GM12878 (cell line): ENCODE data around the gene REPIN1. TPM values are rescaled to one million over a fixed set of nuclear protein-coding genes. Genes with fewer than 3 reads are reported as not detected.

Experiments used
- CHD2 ChIP-seq: IDR thresholded peaks from 2 replicates; pipeline ENCODE4 v1.6.1; 2011; ENCODE audit warnings: low read depth, low read length, improper control_type of control experiment, borderline replicate concordance
- FOXM1 ChIP-seq: IDR thresholded peaks from 2 replicates; pipeline ENCODE4 v1.6.1; 2012; ENCODE audit warnings: low read depth, mild to moderate bottlenecking, inconsistent platforms, low read length, moderate library complexity
- KLF5 ChIP-seq: fragments of 450-650 bp; IDR thresholded peaks from 2 replicates; pipeline ENCODE4 v1.6.1; 2014; ENCODE audit warnings: mild to moderate bottlenecking; ENCODE audit not compliant: partially characterized antibody
- NFYB ChIP-seq: IDR thresholded peaks from 2 replicates; pipeline ENCODE4 v1.6.1; 2011; ENCODE audit warnings: low read depth, mild to moderate bottlenecking, low read length, improper control_type of control experiment, moderate library complexity; ENCODE audit not compliant: insufficient read depth
- NR2C2 ChIP-seq: IDR thresholded peaks from 2 replicates; pipeline ENCODE4 v1.6.1; 2011; ENCODE audit warnings: borderline replicate concordance, low read depth; ENCODE audit not compliant: control insufficient read depth, insufficient read length
- NR2F1 ChIP-seq: fragments of 450-650 bp; conservative IDR thresholded peaks from 2 replicates; pipeline ENCODE4 v1.6.1; 2017; ENCODE audit warnings: mild to moderate bottlenecking
- PBX3 ChIP-seq: IDR thresholded peaks from 2 replicates; pipeline ENCODE4 v1.6.1; 2011; ENCODE audit warnings: mild to moderate bottlenecking, low read depth, low read length, moderate library complexity; ENCODE audit not compliant: insufficient replicate concordance
- SKIL ChIP-seq: fragments of 450-650 bp; IDR thresholded peaks from 2 replicates; pipeline ENCODE4 v1.6.1; 2017; ENCODE audit warnings: mild to moderate bottlenecking, low read depth, inconsistent platforms; ENCODE audit not compliant: poor library complexity, severe bottlenecking
- SMAD5 ChIP-seq: IDR thresholded peaks from 2 replicates; pipeline ENCODE4 v1.6.1; 2016; ENCODE audit warnings: antibody characterized with exemption, low read depth
- TARDBP ChIP-seq: IDR thresholded peaks from 2 replicates; pipeline ENCODE4 v1.6.1; 2016; ENCODE audit warnings: borderline replicate concordance
- USF1 ChIP-seq: IDR thresholded peaks from 2 replicates; pipeline ENCODE4 v1.6.1; 2011; ENCODE audit warnings: borderline replicate concordance, low read depth, mild to moderate bottlenecking, moderate library complexity, mixed read lengths, low read length; ENCODE audit not compliant: insufficient read depth; ENCODE audit errors: extremely low read length
- YBX1 ChIP-seq: fragments of 450-650 bp; IDR thresholded peaks from 2 replicates; pipeline ENCODE4 v1.6.1; 2016; ENCODE audit warnings: antibody characterized with exemption
- ZNF217 ChIP-seq: fragments of 450-650 bp; IDR thresholded peaks from 2 replicates; pipeline ENCODE4 v1.6.1; 2017; ENCODE audit warnings: antibody characterized with exemption, mild to moderate bottlenecking
- ZNF384 ChIP-seq: IDR thresholded peaks from 2 replicates; pipeline ENCODE4 v1.6.1; 2012; ENCODE audit warnings: low read depth, mild to moderate bottlenecking, low read length, improper control_type of control experiment, borderline replicate concordance
- ZNF592 ChIP-seq: fragments of 450-650 bp; IDR thresholded peaks from 2 replicates; pipeline ENCODE4 v1.6.1; 2017; ENCODE audit warnings: mild to moderate bottlenecking, moderate library complexity
- polyA plus RNA-seq, 11 experiments: library from polyadenylated mRNA; depleted of rRNA in 4 of 11; unstranded in 6 of 11; stranded (reverse) in 5 of 11; fragments of >200 nt; fragmentation: Nextera tagmentation in 4 of 11; fragmentation: Illumina TruSeq in 1 of 11; extraction: Ambion mirVana in 4 of 11; extraction: Trizol in 1 of 11; gene quantifications; 1 replicate in 1 of 11; 2 replicates in 10 of 11; pipeline versions ENCODE4 v1.2.1 to v1.2.3, GENCODE V29; 2011 to 2016; ENCODE audit warnings: inconsistent platforms in 2 of 11, missing spikeins in 2 of 11, low read depth in 1 of 11
- total RNA-seq, 4 experiments: library from RNA; depleted of rRNA in 3 of 4; stranded (reverse); fragments of >200 nt in 3 of 4; fragmentation: Illumina TruSeq in 1 of 4; extraction: Trizol in 1 of 4; gene quantifications; 2 replicates each; pipeline versions ENCODE4 v1.2.1 to v1.2.3, GENCODE V29; 2013 to 2021

The REPIN1 gene
- total and polyA plus RNA-seq, 10 of the 15 experiments (the other 5 are each of a cell fraction or from before 2014, with no cell fraction given) = 5.1 to 172 (median 76.9) TPM

GRCh38 chr7:150408393-150409299, 40.0 kb downstream of the REPIN1 start (continued):
- TF ChIP-seq SKIL (no peak), ZNF592 (peak; percentile 27; the same call in 1 of the 2 replicates), NFYB (no peak), USF1 (no peak), FOXM1 (no peak), ZNF384 (no peak), KLF5 (no peak), NR2C2 (no peak), ZNF217 (peak; percentile 71; the same call in 1 of the 2 replicates), CHD2 (0 out of 2 replicates have a peak, but pooled peaks have one; percentile 8), TARDBP (no peak), SMAD5 (no peak), NR2F1 (no peak; the same call in none of the 2 replicates), YBX1 (no peak), PBX3 (no peak)
